GM21367 (cell line): ENCODE data around the gene LHFPL4.
"Not testable (repeated sequence)": the region's sequence is repeated elsewhere in the genome, so short reads cannot be mapped to it uniquely, and the experiment has no call there.

Source experiments
- ATAC-seq: cut with Tn5 transposase; IDR thresholded peaks from one replicate; pipeline ENCODE4 v1.9.1; 2021; ENCODE audit not compliant: unreplicated experiment

The LHFPL4 gene

GRCh38 chr3:9542182-9542581 lies 11.4 kb downstream of the LHFPL4 start:
- no peak for ATAC-seq

GRCh38 chr3:9536212-9536611 lies 17.4 kb downstream of the LHFPL4 start:
- ATAC-seq, result no peak

DNA sequence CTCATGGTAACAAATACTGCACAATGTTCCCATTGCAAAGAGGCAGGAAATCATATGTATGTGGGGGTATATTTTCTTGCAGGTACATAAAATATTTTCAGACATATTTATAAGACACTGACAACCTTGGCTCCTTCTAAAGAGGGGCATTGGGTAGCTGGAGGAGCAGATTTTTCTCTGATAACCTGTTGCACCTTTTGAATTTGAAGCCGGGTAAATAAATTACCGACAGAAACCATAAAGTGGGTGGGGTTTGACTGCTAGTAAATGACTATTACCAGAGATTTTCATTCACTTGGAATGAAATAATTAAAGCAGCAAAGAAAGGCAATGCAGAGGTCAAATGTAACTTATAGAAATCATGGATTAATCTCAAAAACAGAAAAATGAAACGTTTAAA lies 19.2 kb downstream of the LHFPL4 start:
- ATAC-seq, result no peak

GRCh38 chr3:9525078-9525477 lies 28.5 kb downstream of the LHFPL4 start:
- ATAC-seq, result no peak

GRCh38 chr3:9514956-9515355 lies 38.7 kb downstream of the LHFPL4 start:
- no peak for ATAC-seq

DNA sequence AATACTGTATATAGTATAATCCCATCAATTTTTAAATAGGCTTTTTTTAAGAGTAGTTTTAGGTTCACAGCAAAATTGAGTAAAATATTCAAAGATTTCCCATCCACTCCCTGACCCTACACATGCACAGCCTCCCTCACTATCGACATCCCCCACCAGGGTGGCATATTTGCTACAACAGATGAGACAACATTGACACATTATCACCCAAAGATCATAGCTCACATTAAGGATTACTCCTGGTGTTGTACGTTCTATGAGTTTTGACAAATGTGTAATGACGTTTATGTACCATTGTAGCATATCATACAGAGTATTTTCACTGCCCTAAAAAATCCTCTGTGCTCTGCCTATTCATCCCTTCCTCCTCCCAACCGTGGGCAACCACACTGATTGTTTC lies 39.3 kb downstream of the LHFPL4 start:
- ATAC-seq, result no peak

- no peak for ATAC-seq
Measured at GRCh38 chr3:9512456-9513045, 41.1 kb downstream of the LHFPL4 start.

GRCh38 chr3:9508781-9509180 lies 44.8 kb downstream of the LHFPL4 start:
- no peak for ATAC-seq

- ATAC-seq, result no peak
Measured at GRCh38 chr3:9507586-9508578, 45.7 kb downstream of the LHFPL4 start.

DNA sequence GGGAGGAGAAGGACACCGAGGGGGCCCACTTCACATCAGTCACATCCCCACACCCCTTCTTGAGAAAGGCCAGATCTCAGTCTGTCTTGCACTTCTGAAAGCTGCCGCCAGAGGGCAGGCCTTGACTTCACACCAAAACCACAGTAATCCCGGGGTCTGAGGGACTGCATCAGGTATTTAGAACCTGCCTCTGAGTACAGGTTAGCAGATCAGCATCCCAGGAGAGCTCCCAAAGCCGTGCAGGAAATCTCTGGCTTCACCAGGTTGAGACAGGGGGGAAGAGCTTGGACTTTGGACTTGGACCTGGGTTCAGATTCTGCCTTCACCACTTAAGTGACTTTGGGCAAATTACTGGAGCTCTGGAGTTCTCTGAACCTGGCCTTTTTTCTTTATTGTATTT lies 50.3 kb downstream of the LHFPL4 start:
- no peak for ATAC-seq

DNA sequence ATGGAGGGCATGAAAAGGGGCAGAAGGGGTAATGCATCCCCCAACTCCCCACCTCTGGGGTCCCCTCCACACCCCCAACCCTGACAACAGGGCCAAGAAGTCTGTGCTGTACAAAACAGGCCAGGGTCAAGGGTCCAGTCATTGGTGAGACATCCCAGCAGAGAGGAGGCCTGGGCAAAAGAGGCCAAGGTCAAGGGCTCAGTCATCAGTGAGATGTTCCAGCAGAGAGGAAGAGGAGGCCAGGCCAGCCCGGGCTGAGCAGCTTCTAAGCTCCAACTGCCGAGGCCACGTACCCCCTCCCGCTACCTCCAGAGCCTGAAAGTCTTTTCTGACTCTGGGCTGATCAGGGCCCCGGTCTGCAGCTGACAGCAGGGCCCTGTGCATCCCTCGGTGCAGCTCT lies 52.4 kb downstream of the LHFPL4 start:
- ATAC-seq, result no peak

DNA sequence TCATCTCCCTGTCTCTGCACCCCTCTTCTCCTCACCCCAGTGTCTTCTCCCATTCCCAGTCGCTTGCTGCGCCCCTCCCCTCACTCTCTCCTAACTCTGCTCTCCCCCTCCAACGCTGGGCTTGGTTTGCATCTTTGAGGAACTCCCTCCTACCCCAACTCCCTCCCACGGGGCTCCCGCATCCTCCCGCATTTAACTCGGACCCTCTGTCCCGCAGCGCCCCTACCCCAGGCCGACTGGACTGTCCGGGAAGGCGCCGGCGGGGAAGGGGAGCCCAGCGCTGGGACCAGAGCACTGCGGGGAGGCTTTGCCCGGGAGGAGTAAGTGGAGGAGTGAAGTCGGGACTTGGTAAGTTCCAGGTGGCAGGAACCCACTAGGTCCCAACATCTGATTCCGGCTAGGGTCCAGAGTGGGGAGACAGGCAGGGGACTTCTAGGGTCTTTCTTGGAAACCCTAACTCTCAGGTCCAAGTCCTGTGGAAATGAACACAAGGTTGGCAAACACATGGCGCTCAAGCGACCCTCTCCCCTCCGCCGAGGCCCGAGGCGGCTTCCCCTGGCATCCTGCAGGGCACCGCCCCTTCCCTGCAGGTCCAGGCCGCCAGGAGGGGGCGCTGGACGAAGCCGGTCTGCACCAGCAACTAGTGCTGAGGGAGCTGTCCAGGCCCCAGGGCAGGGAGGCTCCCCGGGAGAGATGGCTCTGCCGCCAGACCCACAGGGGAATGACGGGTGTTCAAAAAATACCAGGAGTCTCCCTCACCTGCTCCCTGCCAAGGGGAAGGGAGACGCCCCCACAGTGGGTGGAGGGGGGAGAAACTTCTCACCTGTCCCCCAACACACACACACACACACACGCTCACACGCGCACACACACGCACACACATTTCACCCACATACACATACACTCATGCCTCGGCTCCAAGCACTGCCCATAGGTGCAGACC lies 53.2 kb downstream of the LHFPL4 start:
- ATAC-seq, result no peak

- ATAC-seq, result no peak
Measured at GRCh38 chr3:9499455-9500107, 54.0 kb downstream of the LHFPL4 start.

DNA sequence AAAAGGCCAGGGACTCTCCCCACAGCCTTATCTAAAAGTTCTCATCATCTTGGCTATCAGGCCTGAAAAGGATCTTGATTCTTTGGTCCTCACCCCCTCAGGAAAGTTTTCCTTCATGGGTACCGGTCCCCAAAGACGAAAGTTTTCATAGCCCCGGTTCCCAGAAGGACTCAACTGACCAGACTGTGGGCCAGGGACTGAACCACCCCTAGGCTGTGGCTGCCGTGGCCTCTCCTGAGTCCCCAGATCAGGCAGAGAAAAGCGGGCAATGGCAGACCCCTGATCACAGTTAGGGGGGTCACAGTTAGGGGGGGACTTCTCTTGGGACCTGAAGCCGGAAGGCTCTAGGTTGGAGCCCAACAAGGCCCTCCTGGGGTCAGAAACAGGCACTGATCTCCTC lies 54.8 kb downstream of the LHFPL4 start:
- no peak for ATAC-seq

- ATAC-seq, result no peak
Measured at GRCh38 chr3:9497821-9498565, 55.6 kb downstream of the LHFPL4 start.

- no peak for ATAC-seq
Measured at GRCh38 chr3:9496893-9497292, 56.7 kb downstream of the LHFPL4 start.

DNA sequence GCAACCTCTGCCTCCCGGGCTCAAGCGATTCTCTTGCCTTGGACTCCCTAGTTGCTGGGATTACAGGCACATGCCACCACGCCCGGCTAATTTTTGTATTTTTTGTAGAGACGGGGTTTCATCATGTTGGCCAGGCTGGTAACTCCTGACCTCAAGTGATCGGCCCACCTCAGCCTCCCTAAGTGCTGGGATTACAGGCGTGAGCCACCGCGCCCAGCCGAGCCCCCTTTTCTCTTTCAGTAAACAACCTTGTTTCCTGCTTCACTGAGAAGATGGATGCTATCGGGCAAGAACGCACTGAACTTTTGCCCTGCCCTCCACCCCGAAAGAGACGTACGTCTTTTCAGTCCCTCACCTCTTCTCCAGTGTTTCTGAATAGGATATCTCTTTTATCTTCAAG lies 59.6 kb downstream of the LHFPL4 start:
- ATAC-seq, result not testable (repeated sequence)

GRCh38 chr3:9491506-9491905 lies 62.1 kb downstream of the LHFPL4 start:
- no peak for ATAC-seq

DNA sequence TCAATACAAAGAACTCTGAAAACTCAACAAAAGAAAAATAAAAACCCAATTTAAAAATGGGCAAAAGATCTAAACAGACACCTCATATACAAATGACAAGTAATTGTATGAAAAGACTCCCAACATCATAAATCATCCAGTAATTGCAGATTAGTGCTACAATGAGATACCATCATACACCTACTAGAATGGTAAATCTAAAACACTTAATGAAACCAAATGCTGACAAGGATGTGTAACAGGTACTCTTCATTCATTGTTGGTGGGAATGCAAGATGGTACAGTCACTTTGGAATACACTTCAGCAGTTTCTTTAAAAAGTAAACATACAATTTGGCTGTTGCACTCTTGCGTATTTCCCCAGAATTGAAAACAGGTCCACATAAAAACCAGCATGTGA lies 68.4 kb downstream of the LHFPL4 start:
- no peak for ATAC-seq

DNA sequence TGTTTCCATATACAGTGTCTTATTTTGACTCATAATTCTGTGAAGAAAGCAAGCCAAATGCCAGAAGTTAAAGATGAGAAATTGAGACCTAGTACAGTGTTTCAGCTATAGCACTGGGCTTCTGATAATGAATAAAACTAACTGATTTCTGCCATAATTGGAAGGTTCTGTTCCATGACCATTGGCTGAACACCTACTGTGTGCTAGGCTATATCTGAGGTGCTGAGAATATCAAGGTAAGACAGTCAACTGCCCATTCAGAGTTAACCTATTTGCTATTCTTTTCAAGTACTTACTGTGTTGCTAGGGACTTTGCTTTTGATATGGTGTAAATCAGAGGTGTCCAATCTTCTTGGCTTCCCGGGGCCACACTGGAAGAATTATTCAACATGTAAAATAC lies 73.4 kb downstream of the LHFPL4 start:
- ATAC-seq, result no peak
